NCI-H82 treated with DMSO at 0.1 percent for 48 hours (cell line): Measurements from ENCODE around the gene PARN.
"Not testable (repeated sequence)": the region's sequence is repeated elsewhere in the genome, so short reads cannot be mapped to it uniquely, and the experiment has no call there.

Source experiments
- DNase-seq: peaks from one replicate; lab custom pipeline; 2025; ENCODE audit not compliant: unreplicated experiment; lab: John Stamatoyannopoulos, UW

PARN gene

DNA sequence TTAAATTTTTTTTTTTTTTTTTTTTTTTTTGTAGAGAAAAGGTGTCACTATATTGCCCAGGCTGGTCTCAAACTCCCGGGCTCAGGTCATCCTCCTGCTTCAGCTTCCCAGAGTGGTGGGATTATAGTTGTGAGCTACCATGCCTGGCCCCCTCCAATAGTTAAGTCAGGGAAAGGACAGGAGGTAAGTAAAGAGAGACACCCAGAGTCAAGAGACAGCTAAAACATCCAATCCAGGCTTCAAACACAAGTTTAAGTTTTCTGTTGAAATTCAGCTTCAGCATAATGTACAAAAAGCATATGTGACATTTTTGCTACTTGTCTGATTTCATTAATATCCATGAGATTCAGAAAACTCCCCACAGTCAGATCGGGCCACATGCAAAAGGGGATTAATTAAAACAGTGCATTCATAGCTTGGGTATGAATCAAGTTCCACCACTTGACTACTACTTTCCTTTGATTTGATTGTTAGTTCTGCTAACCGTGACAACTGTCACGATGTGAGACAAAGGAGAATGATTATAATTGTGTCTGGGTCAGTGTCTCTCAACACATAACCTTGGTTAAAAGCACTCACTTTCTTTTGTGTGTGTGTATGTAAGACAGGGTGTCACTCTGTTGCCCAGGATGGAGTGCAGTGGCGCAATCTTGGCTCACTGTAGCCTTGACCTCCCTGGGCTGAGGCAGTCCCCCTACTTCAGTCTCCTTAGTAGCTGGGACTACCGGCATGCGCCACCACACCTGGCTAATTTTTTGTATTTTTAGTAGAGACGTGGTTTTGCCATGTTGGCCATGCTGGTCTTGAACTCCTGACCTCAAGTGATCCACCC, 184.9 kb downstream of the PARN start:
- no peak for DNase-seq

DNA sequence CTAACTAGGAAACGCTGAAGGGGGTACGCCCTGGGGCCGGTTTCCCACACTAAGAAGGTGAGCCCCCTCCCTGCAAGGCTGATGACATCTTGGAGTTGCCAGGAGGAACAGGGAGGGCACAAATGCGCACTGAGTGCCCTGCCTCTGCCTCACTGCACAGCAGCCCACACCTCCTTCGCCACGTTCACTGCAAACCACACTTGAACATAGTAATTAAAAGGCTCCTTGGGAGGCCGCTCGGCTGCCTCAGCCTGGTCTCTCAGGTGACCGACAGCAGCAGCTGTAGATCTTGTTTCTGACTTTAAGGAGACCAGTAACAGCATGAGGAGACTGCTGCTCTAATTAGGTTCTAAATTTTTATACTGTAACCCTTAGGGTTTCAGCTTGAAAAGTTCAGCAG, 188.5 kb downstream of the PARN start:
- DNase-seq = not testable (repeated sequence)

DNA sequence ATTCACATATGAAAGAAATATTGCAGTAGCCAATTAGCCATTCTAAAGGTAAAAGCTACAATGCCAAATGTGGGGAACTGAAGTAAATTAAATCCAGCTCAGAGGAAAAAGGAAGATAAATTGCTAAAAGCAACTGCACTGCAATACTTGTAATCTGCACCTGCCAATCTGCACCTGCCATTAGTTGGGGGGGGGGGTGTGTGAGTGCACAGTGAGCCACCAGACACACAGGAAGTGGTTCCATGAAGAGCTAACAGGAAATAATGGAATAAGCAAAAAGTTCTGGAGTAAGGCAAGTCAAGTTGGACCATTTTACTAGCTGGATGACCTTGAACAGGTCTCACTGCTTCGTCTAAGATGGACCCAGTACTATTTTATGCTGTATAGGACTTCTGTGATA, 191.8 kb downstream of the PARN start:
- DNase-seq = no peak

DNA sequence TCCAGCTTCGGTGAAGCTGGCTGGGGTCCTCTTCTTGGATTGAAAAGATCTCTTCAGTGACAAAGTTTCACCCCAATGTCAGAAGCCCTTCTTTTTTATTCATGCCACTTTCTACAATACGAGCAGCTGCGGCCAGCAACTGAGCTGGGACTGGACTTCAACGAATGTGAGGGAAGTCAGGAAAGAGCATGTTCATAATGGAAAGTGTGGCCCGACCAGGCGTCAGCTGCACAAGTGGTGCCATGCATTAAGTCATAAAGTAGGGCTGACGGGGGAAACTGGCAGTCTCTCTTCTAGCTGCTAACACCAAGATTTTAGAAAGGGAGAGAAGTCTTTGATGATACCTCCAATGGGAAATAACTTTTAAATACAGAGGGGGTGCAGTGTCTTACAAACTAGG, 192.6 kb downstream of the PARN start:
- no peak for DNase-seq

DNA sequence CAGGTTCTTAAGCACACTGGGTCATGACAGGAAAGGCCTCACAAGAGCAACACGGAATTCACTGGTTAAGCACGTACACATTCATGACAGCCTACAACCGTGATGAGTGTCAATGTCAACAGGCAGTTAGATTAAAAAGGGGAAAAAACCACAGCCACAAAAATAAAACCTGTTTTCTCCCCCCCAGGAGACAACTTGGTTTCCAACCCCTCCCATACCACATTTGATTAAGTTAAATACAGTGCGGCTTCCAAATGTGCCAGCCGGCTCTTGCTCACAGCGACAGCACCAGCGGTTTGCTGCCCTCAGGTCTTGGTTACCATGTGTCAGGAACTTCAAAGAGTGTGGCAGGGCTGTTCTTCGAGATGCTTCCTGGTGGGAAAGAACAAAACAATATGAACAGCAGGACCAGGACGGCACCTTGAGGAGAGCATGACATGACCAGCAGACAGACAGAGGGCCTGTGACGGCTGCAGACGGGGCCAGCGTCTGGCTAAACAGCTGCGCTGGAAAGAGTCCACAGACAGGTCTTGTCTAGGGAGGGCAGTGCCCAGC, 193.6 kb downstream of the PARN start:
- DNase-seq = no peak

DNA sequence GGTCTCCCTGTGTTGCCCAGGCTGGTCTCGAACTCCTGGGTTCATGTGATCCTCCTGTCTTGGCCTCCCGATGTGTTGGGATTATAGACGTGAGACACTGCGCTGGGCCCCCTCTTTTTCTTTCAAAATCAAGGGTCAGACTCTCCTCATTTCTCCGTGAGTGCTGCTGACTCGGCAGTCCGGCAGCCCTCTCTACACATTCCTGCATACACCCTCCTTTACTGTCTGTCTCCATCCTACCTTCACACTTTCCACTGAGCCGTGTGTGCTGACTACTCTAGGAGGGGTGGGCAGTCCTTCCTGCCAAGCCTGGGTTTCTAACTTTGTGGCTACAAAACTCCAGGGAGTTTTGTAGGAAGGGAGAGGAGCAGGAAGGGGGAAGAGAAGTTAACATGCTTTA, 195.2 kb downstream of the PARN start:
- no peak for DNase-seq

DNA sequence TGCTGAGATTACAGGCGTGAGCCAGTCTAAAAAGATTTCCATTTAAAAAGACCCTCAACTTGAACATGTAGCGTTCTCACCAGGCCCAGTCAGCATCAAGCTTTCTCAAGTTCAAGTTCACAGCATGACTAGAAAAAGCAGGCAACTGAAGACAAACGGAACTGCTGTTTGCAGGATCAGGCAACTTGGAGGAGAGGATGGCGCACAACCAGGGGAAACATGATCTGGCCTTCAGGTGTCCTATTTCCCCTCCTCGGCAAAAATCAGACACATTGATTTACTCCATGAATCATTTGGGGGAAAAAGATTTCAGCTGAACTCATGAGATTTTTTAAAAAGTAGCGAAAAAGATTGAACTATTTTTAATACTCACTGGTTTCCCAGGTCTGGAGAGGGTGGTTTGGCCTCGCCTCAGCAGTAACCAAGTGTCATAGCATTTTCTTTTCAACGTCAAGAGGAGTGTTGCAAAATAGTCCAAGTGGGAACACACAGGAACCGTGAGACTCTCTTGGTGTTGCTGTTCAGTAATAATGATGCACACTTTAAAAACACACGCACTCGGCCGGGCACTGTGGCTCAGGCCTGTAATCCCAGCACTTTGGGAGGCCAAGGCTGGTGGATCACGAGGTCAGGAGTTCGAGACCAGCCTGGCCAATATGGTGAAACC, 201.0 kb downstream of the PARN start:
- not testable (repeated sequence) for DNase-seq

DNA sequence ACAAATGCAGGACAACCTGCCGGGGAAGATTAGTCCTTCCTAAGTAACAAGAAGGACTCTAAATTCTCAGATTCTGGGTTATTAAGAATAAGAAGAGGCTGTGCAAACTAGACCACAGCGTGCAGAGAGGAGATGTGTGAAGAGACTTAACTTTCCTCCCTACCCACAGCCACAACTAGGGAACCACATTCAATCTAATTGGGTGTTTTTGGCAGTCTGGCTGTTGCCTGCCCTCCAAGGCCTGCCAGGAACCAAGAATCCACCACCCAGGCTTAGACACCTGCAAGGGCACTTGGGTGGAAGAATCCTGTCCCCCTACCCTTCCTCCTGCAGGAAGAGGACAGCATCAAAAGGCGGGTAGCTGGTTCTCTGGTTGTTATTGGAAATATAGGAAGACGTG, 202.0 kb downstream of the PARN start:
- DNase-seq = no peak

DNA sequence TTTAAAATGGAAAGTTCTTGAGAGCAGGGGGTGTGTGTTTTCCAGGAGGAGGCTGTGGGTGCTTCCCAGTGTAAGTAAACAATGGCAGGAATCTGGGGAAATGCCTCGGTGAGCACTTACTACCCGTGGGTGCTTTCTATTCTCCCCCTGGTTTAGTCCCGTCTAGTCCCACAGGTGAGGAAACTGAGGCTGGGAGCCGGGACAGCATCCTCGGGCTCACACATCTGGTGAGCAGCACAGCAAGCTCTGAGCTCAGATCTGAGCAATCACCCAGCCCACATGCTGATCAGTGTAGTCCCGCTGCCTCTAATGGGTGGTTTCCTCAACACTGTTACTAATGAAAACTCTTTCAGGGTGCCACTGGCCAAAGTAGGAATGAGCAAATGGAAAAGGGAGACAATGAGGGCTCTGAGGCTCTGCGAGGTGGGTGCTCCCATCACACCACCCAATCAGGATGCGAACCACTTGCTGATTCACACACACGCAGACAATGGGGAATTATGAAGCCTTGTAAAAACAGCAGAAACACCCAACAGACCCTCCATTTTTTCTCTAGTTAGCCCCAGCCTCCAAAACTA, 202.6 kb downstream of the PARN start:
- DNase-seq = no peak

DNA sequence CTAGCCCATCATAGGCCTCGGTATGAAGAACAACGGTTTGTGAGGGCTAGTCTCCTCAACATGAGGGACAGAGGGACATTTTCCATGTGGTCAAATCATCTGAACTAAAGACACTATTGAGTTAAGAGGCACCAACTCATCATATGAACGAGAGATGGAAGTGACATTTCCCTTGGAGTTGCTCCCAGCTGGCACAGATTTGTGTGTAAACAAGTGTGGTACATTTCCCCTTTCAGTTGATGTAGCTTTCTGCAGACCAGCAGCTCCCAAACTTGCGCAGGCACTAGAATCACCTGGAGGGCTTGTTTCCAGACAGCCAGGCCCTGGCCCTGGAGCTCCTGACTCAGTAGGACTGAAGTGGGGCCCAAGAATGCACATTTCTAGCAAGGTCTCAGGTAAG, 205.5 kb downstream of the PARN start:
- DNase-seq = no peak

DNA sequence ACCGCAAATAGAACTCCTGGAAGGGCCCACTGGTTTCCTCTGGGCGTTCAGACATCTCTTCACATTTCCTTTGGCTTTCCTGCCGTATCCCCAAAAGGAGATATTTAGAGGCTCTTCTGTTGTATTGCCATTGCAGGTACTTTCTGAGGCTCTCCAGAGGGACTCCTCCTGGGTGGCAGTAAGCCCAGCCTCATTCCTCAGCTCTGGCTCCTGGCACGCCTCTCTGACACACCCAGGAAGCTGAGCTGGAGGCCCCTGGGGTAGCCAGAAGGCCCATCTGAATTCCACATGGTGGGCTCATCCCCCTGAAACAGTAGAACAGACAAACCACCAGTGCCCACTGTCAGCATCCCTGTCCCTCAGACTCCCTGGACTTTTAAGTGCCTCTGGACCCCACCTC, 206.7 kb downstream of the PARN start:
- DNase-seq = no peak

DNA sequence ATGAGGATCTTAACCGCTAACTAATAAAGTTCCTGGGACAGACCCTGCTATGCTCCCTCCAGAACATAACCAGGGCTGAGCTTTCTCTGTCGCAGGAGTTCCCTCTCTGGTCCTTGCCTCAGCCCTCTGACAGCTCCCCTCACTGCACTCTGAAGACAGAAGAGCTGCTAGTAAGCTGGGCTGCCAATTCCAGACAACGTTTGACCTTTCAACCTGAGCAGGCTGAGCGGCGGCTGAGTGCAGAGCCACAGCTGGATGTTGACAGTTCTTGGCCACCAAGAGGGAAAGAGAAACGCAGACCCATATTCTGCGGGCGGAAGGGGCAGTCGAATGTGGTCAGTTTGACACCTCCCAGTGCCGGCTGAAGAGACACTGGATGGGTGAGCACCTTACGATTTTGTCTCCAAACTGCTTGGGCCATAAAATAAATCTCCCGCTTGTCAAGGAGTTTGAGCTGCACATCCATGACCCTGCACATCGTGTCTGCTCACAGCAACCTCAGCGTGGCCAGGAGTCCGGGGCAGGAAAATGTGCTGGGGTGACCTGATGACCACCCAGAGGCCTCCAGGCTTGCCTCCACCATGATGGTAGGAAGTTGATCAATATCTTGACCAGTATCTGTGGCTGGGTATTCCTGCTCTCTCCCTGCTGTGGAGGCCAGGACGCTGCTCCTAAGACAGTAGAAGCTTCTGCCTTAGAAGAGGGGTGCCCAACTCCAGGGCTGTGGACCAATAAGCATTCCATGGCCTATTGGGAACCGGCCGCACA, 209.2 kb downstream of the PARN start:
- no peak for DNase-seq

DNA sequence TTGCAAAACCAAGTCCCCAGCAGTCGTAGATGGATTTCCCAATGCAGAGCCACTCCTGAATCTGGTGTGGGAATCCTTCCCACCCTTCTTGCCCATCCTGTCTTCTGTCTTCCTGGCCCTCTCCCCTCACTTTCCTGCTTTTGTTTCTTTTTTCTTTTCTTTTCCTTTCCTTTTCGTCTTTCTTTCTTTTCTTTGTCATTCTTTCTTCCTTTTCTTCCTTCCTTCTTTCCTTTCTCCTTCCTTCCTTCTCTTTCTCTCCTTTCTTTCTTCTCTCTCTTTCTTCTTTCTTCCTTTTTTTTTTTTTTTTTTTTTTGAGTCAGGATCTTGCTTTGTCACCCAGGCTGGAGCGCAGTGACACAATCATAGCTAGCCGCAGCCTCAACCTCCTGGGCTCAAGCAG, 209.8 kb downstream of the PARN start:
- DNase-seq = not testable (repeated sequence)

DNA sequence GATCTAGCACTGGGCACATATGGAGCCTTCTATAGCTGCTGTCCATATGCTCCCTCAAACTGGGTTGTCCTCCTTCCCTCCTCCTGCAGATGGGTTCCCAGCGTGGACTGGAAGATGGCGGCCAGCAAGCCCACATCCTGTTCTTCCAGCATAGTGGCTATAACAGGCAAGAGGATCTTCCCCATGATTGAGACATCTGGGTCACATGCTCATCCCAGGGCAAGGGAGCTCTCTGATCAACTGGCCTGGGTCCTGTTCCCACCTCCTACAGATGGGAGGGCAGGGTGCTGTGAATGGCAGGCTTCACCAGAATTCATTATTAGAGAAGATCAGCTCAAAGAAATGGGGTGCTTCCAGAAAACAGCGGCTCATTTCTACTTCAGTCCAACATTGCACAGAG, 210.2 kb downstream of the PARN start:
- no peak for DNase-seq

DNA sequence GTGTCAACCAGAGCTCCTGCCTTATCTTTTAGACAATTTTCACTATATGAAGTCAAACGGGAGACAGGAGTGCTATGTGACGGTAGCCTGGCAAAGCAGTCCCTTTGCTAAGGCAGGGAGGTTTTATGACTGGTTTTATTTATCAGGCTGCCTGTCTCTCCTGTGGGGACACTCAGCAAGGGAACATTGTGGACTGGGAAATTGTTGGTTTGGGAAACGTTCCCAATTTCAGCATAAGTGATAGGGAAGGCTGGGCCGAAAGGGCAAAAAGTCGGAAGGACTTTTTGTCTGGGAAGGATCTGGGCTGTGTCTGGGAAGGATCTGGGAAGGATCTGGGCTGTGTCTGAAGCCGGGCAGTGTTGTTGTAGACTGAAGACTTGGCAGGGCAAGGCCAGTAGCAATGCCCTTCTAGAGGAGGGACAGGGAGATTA, 211.2 kb downstream of the PARN start:
- no peak for DNase-seq

DNA sequence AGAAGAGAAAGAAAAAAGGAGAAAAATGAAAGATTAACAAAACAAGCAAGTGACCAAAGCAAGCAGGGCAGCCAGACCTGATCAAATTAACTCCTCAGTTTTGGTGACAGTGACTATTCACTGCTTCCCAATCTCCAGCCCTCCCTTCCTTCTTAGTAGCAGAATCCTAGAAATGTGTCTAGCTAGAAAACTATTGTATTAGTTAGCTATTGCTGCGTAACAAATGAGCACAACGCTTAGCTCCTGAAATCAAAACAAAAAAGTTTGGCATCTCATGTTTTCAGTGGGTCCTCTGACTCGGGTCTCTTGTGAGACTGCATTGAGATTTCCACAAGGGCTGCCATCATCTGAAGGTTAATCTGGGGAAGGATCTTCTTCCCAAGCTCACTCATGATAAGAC, 213.9 kb downstream of the PARN start:
- DNase-seq = no peak

DNA sequence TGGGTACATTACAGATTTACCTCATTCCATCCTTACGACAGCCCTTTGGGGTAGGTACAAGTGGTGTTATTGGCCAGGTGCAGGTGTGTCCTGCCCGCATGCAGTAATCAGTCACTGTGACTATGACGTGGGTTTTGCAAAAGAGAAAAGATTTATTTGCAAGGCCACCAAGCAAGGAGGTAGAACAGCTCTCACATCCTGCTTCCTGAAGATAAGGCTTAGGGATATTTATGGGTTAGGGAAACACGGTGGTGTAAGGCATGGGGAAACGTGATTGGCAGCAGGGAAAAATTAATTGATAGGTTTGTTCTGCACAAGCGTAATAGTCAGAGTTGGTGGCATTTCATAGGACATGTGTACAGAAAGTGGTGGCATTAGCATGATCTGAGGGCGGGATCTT, 214.8 kb downstream of the PARN start:
- no peak for DNase-seq

DNA sequence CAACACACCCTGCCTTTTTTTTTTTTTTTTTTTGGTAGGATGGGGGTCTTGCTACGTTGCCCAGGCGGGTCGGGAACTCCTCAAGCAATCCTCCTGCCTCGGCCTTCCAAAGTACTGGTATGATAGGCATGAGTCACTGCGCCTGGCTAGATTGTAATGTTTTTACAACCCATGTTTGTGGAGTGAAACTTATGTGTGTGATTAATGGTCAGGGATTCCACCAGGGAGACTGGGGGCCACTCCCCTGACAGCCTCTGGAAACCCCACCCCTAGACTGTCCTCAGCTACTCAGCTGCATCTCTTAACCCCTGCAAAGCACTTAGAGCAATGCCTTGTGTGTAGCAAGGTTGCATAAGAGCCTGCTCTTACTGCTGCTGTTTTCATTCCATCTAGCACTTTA, 220.5 kb downstream of the PARN start:
- DNase-seq = no peak

DNA sequence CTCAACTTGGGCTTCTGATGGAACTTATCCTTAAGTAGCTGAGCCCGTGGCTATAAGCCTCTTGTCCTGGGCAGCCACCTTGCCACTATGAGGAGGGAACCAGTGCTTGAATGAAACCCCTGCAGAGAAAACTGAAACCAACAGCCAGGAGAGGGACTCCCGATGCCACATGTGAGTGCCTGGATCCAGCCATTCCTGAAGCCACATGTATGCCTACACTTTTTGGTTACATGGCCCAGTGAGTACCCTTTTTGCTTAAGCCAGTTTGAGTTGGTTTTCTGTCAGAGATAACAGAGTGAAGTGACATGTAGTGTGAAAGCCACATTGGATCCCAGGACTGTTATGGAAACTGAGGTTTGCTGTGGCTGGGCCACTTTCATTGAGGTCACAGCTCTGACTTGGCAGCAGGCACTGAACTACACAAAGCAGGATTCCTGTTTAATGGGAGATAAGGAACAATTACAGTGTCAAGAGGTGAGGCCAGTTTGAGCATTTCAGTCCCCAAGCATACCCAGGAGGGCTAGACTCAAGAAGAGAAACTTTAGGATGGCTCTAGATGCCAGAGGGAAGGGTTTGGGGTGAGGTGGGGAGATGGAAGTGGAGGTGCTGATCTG, 222.2 kb downstream of the PARN start:
- DNase-seq = no peak

DNA sequence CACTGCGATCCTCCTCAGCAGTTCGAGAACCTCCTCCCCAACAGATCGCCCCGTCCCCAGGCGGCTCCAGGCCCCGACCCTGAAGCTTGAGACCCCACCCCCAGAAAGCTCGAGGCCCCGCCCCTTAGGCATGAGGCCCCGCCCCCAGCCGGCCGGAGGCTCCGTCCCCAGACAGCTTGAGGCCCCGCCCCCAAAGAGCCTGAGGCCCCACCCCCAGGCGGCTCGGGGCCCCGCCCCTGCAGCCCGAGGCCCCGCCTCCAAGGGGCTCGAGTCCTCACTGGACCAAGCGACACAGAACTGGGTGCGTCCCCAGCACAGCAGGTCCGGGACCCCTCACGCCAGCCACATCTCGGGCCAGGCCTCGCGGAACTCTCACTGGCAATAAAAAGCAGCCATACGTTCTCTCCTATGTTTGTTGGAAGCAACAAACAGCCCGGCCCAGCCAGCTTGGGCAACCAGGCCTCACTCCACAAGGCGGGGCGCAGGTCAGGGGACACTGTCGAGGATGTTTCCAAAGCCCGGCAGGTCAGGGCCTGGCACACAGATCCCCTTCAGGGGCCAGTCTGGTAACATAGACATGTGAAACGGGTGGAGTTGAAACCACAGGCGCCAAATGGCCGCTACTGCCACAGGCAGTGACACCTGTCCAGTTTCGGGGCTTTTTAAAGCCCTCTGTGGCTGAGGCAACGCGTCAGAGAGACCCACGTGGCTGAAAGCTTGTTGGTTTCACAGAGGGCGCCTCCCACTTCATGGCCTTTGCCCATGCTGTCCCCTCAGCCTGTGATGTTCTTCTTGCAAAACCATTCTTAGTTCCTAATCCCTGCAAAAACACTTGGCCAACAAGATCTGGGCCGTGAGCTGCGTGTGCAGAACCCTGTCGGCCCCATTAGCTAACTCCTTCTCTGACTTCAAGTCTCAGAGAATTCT, 224.2 kb downstream of the PARN start:
- DNase-seq = no peak
